ENCODE measurements around the gene KIF6.

Gene KIF6

GRCh38 chr6:39451831-39452230 lies 273.4 kb downstream of the KIF6 start:
- Histone ChIP-seq H3K9me3 (ENCODE audit: low read length) (no peaks in the 10 kb centered on the region), H2AFZ (ENCODE audit: low read length) (no peak overlapping the region)

DNA sequence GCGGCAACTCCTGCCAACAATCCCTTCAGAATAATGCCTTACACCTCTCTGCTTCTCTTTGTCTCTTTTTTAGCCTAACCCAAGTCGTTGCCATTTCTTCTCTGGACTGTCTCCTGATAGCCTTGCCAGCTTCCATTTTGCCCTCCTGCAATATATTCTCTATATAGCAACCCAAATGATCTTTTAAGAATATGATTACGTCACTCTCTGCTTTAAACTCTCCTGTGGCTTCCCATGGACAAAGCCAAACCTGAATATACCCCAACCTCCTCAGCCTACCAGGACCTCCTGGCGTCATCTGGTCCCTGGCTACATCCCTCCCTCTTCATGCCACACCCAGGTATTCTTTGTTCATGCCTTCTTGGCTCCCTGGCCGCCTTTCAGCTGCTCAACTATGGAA lies 276.2 kb downstream of the KIF6 start:
- no peak for TF ChIP-seq CTCF (IDR thresholded peaks at IDR 0.05; ENCODE audit: low read length)
- no peak for TF ChIP-seq EZH2 (IDR thresholded peaks at IDR 0.05; ENCODE audit: borderline replicate concordance, low read length)
- H3K9me3 ChIP-seq (ENCODE audit: low read length): no peaks in the 10 kb centered on the region
- no peaks in the 10 kb centered on the region for H3K9me2 ChIP-seq (ENCODE audit: low read depth, low read length)
- no peak overlapping the region for H3K27ac ChIP-seq (ENCODE audit: low read depth, low read length, poor library complexity, severe bottlenecking)
- 0 out of 2 replicates have a peak, but pooled peaks cover 4% of the 10 kb centered on the region for H3K27me3 ChIP-seq (ENCODE audit: insufficient read depth, low read length)
- H3K4me3 ChIP-seq (ENCODE audit: low read depth, low read length, poor library complexity, severe bottlenecking): no peak overlapping the region
- H3K79me2 ChIP-seq (ENCODE audit: insufficient read depth, low read length): no peaks in the 10 kb centered on the region
- no peaks in the 10 kb centered on the region for H3F3A ChIP-seq (ENCODE audit: insufficient read depth, low read length)
- no peaks in the 10 kb centered on the region for H3K36me3 ChIP-seq (ENCODE audit: insufficient read depth, low read length)
- H4K20me1 ChIP-seq (ENCODE audit: insufficient read depth, low read length): no peaks in the 10 kb centered on the region
- no peaks in the 10 kb centered on the region for H3K4me1 ChIP-seq (ENCODE audit: insufficient read depth, low read length, severe bottlenecking)
- no peak overlapping the region for H2AFZ ChIP-seq (ENCODE audit: low read length)
- no peak overlapping the region for H3K9ac ChIP-seq (ENCODE audit: low read length)
- no peak overlapping the region for H3K4me2 ChIP-seq (ENCODE audit: low read length)

More at GRCh38 chr6:39451831-39452230, 273.4 kb downstream of the KIF6 start:
- Histone ChIP-seq H3K4me1 (ENCODE audit: insufficient read depth, low read length, severe bottlenecking) (no peaks in the 10 kb centered on the region), H3K4me2 (ENCODE audit: low read length) (no peak overlapping the region), H3K79me2 (ENCODE audit: insufficient read depth, low read length) (no peaks in the 10 kb centered on the region), H3K9me2 (ENCODE audit: low read depth, low read length) (no peaks in the 10 kb centered on the region), H3F3A (ENCODE audit: insufficient read depth, low read length) (no peaks in the 10 kb centered on the region), H3K27ac (ENCODE audit: low read depth, low read length, poor library complexity, severe bottlenecking) (no peak overlapping the region), H3K27me3 (ENCODE audit: insufficient read depth, low read length) (0 out of 2 replicates have a peak, but pooled peaks cover 4% of the 10 kb centered on the region), H4K20me1 (ENCODE audit: insufficient read depth, low read length) (no peaks in the 10 kb centered on the region), H3K36me3 (ENCODE audit: insufficient read depth, low read length) (no peaks in the 10 kb centered on the region), H3K4me3 (ENCODE audit: low read depth, low read length, poor library complexity, severe bottlenecking) (no peak overlapping the region), H3K9ac (ENCODE audit: low read length) (no peak overlapping the region)
- TF ChIP-seq EZH2 (IDR thresholded peaks at IDR 0.05; ENCODE audit: borderline replicate concordance, low read length): no peak
- peak; percentile 63 for TF ChIP-seq CTCF (IDR thresholded peaks at IDR 0.05; ENCODE audit: low read length)

DNA sequence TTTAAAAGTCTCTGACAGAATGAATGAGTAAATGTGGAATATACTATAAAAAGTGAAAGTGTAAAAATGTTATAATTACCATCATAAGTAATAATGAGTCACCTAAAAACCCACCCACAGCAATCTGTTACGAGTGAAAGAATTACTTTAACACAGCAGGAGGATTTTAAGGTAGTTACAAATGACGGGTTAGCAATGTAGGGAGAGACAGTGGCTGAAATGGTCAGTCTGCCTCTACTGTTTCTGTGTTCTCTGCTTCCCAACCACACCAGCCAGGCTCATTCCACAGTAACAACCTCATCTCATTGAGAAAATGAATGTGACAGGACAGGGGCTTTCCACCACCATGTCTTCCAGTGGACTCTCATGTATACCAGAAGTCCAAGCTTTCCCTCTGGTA lies 278.3 kb downstream of the KIF6 start:
- Histone ChIP-seq H3K36me3 (ENCODE audit: insufficient read depth, low read length) (no peaks in the 10 kb centered on the region), H3K9me3 (ENCODE audit: low read length) (no peaks in the 10 kb centered on the region), H3K4me3 (ENCODE audit: low read depth, low read length, poor library complexity, severe bottlenecking) (no peak overlapping the region), H2AFZ (ENCODE audit: low read length) (no peak overlapping the region), H4K20me1 (ENCODE audit: insufficient read depth, low read length) (no peaks in the 10 kb centered on the region), H3K27me3 (ENCODE audit: insufficient read depth, low read length) (0 out of 2 replicates have a peak, but pooled peaks cover 4% of the 10 kb centered on the region), H3F3A (ENCODE audit: insufficient read depth, low read length) (no peaks in the 10 kb centered on the region), H3K79me2 (ENCODE audit: insufficient read depth, low read length) (no peaks in the 10 kb centered on the region), H3K9ac (ENCODE audit: low read length) (no peak overlapping the region), H3K9me2 (ENCODE audit: low read depth, low read length) (no peaks in the 10 kb centered on the region), H3K4me1 (ENCODE audit: insufficient read depth, low read length, severe bottlenecking) (no peaks in the 10 kb centered on the region), H3K27ac (ENCODE audit: low read depth, low read length, poor library complexity, severe bottlenecking) (no peak overlapping the region), H3K4me2 (ENCODE audit: low read length) (no peak overlapping the region)
- no peak for TF ChIP-seq EZH2 (IDR thresholded peaks at IDR 0.05; ENCODE audit: borderline replicate concordance, low read length)
- no peak for TF ChIP-seq CTCF (IDR thresholded peaks at IDR 0.05; ENCODE audit: low read length)

Measured in OCI-LY1 (cell line).